ENCODE measurements around the gene ARSA. TPM values are rescaled to one million over a fixed set of nuclear protein-coding genes. Genes with fewer than 3 reads are reported as not detected.
"Not testable (repeated sequence)": the region's sequence is repeated elsewhere in the genome, so short reads cannot be mapped to it uniquely, and the experiment has no call there.

ARSA gene
- total and polyA plus RNA-seq, 2 of the 13 experiments (the other 11 are each of a cell fraction or from before 2014, with no cell fraction given): 9.0 to 11.5 TPM

DNA sequence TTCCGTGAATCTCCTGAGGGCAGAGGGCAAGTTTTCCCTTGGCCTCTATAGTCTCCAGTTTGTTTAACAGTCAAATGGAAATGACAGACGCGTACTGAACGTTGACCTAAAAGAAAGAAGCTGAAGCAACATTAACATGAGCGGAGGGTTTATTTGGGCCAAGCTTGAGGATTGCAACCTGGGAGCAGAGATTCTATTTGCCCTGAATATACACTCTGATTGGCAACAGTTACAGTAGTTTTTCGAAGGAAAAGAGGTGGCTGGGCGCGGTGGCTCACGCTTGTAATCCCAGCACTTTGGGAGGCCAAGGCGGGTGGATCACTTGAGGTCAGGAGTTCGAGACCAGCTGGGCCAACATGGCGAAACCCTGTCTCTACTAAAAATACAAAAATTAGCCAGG, 12.3 kb upstream of the ARSA start (continued):
- TF ChIP-seq, protein P1, sequence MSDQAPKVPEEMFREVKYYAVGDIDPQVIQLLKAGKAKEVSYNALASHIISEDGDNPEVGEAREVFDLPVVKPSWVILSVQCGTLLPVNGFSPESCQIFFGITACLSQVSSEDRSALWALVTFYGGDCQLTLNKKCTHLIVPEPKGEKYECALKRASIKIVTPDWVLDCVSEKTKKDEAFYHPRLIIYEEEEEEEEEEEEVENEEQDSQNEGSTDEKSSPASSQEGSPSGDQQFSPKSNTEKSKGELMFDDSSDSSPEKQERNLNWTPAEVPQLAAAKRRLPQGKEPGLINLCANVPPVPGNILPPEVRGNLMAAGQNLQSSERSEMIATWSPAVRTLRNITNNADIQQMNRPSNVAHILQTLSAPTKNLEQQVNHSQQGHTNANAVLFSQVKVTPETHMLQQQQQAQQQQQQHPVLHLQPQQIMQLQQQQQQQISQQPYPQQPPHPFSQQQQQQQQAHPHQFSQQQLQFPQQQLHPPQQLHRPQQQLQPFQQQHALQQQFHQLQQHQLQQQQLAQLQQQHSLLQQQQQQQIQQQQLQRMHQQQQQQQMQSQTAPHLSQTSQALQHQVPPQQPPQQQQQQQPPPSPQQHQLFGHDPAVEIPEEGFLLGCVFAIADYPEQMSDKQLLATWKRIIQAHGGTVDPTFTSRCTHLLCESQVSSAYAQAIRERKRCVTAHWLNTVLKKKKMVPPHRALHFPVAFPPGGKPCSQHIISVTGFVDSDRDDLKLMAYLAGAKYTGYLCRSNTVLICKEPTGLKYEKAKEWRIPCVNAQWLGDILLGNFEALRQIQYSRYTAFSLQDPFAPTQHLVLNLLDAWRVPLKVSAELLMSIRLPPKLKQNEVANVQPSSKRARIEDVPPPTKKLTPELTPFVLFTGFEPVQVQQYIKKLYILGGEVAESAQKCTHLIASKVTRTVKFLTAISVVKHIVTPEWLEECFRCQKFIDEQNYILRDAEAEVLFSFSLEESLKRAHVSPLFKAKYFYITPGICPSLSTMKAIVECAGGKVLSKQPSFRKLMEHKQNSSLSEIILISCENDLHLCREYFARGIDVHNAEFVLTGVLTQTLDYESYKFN (CRISPR knock-in tag; conservative IDR thresholded peaks at IDR 0.05): peak; percentile 81
- TF ChIP-seq, protein P2, sequence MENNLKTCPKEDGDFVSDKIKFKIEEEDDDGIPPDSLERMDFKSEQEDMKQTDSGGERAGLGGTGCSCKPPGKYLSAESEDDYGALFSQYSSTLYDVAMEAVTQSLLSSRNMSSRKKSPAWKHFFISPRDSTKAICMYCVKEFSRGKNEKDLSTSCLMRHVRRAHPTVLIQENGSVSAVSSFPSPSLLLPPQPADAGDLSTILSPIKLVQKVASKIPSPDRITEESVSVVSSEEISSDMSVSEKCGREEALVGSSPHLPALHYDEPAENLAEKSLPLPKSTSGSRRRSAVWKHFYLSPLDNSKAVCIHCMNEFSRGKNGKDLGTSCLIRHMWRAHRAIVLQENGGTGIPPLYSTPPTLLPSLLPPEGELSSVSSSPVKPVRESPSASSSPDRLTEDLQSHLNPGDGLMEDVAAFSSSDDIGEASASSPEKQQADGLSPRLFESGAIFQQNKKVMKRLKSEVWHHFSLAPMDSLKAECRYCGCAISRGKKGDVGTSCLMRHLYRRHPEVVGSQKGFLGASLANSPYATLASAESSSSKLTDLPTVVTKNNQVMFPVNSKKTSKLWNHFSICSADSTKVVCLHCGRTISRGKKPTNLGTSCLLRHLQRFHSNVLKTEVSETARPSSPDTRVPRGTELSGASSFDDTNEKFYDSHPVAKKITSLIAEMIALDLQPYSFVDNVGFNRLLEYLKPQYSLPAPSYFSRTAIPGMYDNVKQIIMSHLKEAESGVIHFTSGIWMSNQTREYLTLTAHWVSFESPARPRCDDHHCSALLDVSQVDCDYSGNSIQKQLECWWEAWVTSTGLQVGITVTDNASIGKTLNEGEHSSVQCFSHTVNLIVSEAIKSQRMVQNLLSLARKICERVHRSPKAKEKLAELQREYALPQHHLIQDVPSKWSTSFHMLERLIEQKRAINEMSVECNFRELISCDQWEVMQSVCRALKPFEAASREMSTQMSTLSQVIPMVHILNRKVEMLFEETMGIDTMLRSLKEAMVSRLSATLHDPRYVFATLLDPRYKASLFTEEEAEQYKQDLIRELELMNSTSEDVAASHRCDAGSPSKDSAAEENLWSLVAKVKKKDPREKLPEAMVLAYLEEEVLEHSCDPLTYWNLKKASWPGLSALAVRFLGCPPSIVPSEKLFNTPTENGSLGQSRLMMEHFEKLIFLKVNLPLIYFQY (CRISPR knock-in tag; IDR thresholded peaks at IDR 0.05; ENCODE audit: borderline replicate concordance): peak; percentile 65; the same call in 1 of the 2 replicates
- TF ChIP-seq SNAPC2 (CRISPR knock-in tag; IDR thresholded peaks at IDR 0.05) (peak; percentile 29; the same call in 1 of the 2 replicates), ADNP (CRISPR knock-in tag; IDR thresholded peaks at IDR 0.05) (peak; percentile 41), SKI (IDR thresholded peaks at IDR 0.05; ENCODE audit: partially characterized antibody) (peak; percentile 49), LCORL (IDR thresholded peaks at IDR 0.05) (peak; percentile 16; the same call in 1 of the 2 replicates), HDAC1 (CRISPR knock-in tag; IDR thresholded peaks at IDR 0.05) (peak; percentile 43; the same call in 1 of the 2 replicates), ZNF614 (CRISPR knock-in tag; IDR thresholded peaks at IDR 0.05; ENCODE audit: borderline replicate concordance) (0 out of 2 replicates have a peak, but pooled peaks have one; percentile 27), BCL6 (CRISPR knock-in tag; IDR thresholded peaks at IDR 0.05) (peak; percentile 56)
- TF ChIP-seq, protein P3, sequence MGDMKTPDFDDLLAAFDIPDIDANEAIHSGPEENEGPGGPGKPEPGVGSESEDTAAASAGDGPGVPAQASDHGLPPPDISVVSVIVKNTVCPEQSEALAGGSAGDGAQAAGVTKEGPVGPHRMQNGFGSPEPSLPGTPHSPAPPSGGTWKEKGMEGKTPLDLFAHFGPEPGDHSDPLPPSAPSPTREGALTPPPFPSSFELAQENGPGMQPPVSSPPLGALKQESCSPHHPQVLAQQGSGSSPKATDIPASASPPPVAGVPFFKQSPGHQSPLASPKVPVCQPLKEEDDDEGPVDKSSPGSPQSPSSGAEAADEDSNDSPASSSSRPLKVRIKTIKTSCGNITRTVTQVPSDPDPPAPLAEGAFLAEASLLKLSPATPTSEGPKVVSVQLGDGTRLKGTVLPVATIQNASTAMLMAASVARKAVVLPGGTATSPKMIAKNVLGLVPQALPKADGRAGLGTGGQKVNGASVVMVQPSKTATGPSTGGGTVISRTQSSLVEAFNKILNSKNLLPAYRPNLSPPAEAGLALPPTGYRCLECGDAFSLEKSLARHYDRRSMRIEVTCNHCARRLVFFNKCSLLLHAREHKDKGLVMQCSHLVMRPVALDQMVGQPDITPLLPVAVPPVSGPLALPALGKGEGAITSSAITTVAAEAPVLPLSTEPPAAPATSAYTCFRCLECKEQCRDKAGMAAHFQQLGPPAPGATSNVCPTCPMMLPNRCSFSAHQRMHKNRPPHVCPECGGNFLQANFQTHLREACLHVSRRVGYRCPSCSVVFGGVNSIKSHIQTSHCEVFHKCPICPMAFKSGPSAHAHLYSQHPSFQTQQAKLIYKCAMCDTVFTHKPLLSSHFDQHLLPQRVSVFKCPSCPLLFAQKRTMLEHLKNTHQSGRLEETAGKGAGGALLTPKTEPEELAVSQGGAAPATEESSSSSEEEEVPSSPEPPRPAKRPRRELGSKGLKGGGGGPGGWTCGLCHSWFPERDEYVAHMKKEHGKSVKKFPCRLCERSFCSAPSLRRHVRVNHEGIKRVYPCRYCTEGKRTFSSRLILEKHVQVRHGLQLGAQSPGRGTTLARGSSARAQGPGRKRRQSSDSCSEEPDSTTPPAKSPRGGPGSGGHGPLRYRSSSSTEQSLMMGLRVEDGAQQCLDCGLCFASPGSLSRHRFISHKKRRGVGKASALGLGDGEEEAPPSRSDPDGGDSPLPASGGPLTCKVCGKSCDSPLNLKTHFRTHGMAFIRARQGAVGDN (CRISPR knock-in tag; IDR thresholded peaks at IDR 0.05): peak; percentile 21; the same call in 1 of the 2 replicates
- not testable (repeated sequence) for TF ChIP-seq LCORL (CRISPR knock-in tag; IDR thresholded peaks at IDR 0.05)
- TF ChIP-seq, protein P4, sequence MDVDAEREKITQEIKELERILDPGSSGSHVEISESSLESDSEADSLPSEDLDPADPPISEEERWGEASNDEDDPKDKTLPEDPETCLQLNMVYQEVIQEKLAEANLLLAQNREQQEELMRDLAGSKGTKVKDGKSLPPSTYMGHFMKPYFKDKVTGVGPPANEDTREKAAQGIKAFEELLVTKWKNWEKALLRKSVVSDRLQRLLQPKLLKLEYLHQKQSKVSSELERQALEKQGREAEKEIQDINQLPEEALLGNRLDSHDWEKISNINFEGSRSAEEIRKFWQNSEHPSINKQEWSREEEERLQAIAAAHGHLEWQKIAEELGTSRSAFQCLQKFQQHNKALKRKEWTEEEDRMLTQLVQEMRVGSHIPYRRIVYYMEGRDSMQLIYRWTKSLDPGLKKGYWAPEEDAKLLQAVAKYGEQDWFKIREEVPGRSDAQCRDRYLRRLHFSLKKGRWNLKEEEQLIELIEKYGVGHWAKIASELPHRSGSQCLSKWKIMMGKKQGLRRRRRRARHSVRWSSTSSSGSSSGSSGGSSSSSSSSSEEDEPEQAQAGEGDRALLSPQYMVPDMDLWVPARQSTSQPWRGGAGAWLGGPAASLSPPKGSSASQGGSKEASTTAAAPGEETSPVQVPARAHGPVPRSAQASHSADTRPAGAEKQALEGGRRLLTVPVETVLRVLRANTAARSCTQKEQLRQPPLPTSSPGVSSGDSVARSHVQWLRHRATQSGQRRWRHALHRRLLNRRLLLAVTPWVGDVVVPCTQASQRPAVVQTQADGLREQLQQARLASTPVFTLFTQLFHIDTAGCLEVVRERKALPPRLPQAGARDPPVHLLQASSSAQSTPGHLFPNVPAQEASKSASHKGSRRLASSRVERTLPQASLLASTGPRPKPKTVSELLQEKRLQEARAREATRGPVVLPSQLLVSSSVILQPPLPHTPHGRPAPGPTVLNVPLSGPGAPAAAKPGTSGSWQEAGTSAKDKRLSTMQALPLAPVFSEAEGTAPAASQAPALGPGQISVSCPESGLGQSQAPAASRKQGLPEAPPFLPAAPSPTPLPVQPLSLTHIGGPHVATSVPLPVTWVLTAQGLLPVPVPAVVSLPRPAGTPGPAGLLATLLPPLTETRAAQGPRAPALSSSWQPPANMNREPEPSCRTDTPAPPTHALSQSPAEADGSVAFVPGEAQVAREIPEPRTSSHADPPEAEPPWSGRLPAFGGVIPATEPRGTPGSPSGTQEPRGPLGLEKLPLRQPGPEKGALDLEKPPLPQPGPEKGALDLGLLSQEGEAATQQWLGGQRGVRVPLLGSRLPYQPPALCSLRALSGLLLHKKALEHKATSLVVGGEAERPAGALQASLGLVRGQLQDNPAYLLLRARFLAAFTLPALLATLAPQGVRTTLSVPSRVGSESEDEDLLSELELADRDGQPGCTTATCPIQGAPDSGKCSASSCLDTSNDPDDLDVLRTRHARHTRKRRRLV (CRISPR knock-in tag; IDR thresholded peaks at IDR 0.05): 0 out of 2 replicates have a peak, but pooled peaks have one; percentile 14

Measured in HepG2 (cell line).